SK-N-SH treated with all-trans-retinoic acid at 6 μM for 48 hours (cell line): ENCODE measurements around the gene EBF4.
A peak's percentile ranks its signal among the peaks of the same experiment; 100 is the strongest.

Experiments used
- ATAC-seq: fragments of 200-7000 bp; cut with Tn5 transposase; 3 replicates; pipeline ENCODE4 v1.9.1; 2020; ENCODE audit warnings: mild to moderate bottlenecking, moderate library complexity
- ARNTL ChIP-seq: fragments of 450-650 bp; formaldehyde crosslinking; IDR thresholded peaks from 2 replicates; pipeline ENCODE4 v1.5.0; 2020; ENCODE audit warnings: low read depth, mild to moderate bottlenecking, moderate library complexity, borderline replicate concordance
- BACH2 ChIP-seq: fragments of 250-450 bp; sonication (Bioruptor Pico); IDR thresholded peaks from 2 replicates; pipeline ENCODE4 v1.9.0; 2021; ENCODE audit warnings: mild to moderate bottlenecking, borderline replicate concordance
- CSDC2 ChIP-seq: fragments of 250-450 bp; sonication (Bioruptor Pico); IDR thresholded peaks from 2 replicates; pipeline ENCODE4 v1.5.0; 2020; ENCODE audit warnings: mild to moderate bottlenecking, moderate library complexity
- ESRRG ChIP-seq: fragments of 250-450 bp; sonication (Bioruptor Pico); IDR thresholded peaks from 2 replicates; pipeline ENCODE4 v1.6.1; 2021; ENCODE audit warnings: mild to moderate bottlenecking
- GLIS3 ChIP-seq: fragments of 250-450 bp; sonication (Bioruptor Pico); IDR thresholded peaks from 2 replicates; pipeline ENCODE4 v1.5.0; 2020; ENCODE audit warnings: mild to moderate bottlenecking, moderate library complexity
- ISL1 ChIP-seq: fragments of 250-450 bp; sonication (Bioruptor Pico); IDR thresholded peaks from 2 replicates; pipeline ENCODE4 v2.1.2; 2022; ENCODE audit warnings: mild to moderate bottlenecking, moderate library complexity
- OSR1 ChIP-seq: fragments of 250-450 bp; sonication (Bioruptor Pico); IDR thresholded peaks from 2 replicates; pipeline ENCODE4 v1.8.0; 2022; ENCODE audit warnings: moderate library complexity, mild to moderate bottlenecking, inconsistent platforms
- PATZ1 ChIP-seq: fragments of 250-450 bp; sonication (Bioruptor Pico); IDR thresholded peaks from 2 replicates; pipeline ENCODE4 v1.8.0; 2020; ENCODE audit warnings: mild to moderate bottlenecking, moderate library complexity, borderline replicate concordance
- PPARA ChIP-seq: fragments of 250-450 bp; sonication (Bioruptor Pico); IDR thresholded peaks from 2 replicates; pipeline ENCODE4 v1.5.0; 2020; ENCODE audit warnings: mild to moderate bottlenecking, borderline replicate concordance
- RARB ChIP-seq: fragments of 250-450 bp; sonication (Bioruptor Pico); IDR thresholded peaks from 2 replicates; pipeline ENCODE4 v1.8.0; 2021; ENCODE audit warnings: mild to moderate bottlenecking, moderate library complexity
- SNAI2 ChIP-seq: fragments of 250-450 bp; sonication (Bioruptor Pico); IDR thresholded peaks from 2 replicates; pipeline ENCODE4 v1.5.0; 2020; ENCODE audit warnings: mild to moderate bottlenecking, moderate library complexity
- TCF4 ChIP-seq: fragments of 250-450 bp; sonication (Bioruptor Pico); IDR thresholded peaks from 2 replicates; pipeline ENCODE4 v1.8.0; 2021; ENCODE audit warnings: mild to moderate bottlenecking, moderate library complexity, borderline replicate concordance
- TOX ChIP-seq: fragments of 250-450 bp; sonication (Bioruptor Pico); IDR thresholded peaks from 2 replicates; pipeline ENCODE4 v1.8.0; 2021; ENCODE audit warnings: mild to moderate bottlenecking, moderate library complexity, borderline replicate concordance
- ZC3H10 ChIP-seq: fragments of 250-450 bp; sonication (Bioruptor Pico); IDR thresholded peaks from 2 replicates; pipeline ENCODE4 v1.5.1; 2021; ENCODE audit warnings: mild to moderate bottlenecking, moderate library complexity
- ZFP3 ChIP-seq: fragments of 250-450 bp; sonication (Bioruptor Pico); IDR thresholded peaks from 2 replicates; pipeline ENCODE4 v1.5.0; 2020; ENCODE audit warnings: mild to moderate bottlenecking, moderate library complexity
- ZFP30 ChIP-seq: fragments of 450-650 bp; formaldehyde crosslinking; IDR thresholded peaks from 2 replicates; pipeline ENCODE4 v1.5.0; 2022; ENCODE audit warnings: mild to moderate bottlenecking, moderate library complexity
- ZNF565 ChIP-seq: fragments of 450-650 bp; formaldehyde crosslinking; conservative IDR thresholded peaks from 2 replicates; pipeline ENCODE4 v1.5.0; 2020; ENCODE audit warnings: low read depth, mild to moderate bottlenecking, moderate library complexity
- ZNF70 ChIP-seq: fragments of 450-650 bp; formaldehyde crosslinking; IDR thresholded peaks from 2 replicates; pipeline ENCODE4 v1.5.0; 2020; ENCODE audit warnings: mild to moderate bottlenecking, moderate library complexity
- ZNF8 ChIP-seq: fragments of 450-650 bp; formaldehyde crosslinking; IDR thresholded peaks from 2 replicates; pipeline ENCODE4 v1.5.0; 2020; ENCODE audit warnings: mild to moderate bottlenecking, moderate library complexity
- TF ChIP-seq, protein P1 (sequence below): fragments of 250-450 bp; sonication (Bioruptor Pico); IDR thresholded peaks from 2 replicates; pipeline ENCODE4 v1.5.1; 2021; ENCODE audit warnings: mild to moderate bottlenecking, moderate library complexity
- TF ChIP-seq, protein P2 (sequence below): fragments of 250-450 bp; sonication (Bioruptor Pico); IDR thresholded peaks from 2 replicates; pipeline ENCODE4 v1.8.0; 2021; ENCODE audit warnings: low read depth, mild to moderate bottlenecking, moderate library complexity, borderline replicate concordance

Gene EBF4

GRCh38 chr20:2651772-2652723, 40.5 kb upstream of the EBF4 start, which contains the start of gene NOP56:
Gene NOP56, plus strand, starts transcription at chr20:2652632. Its CDS starts 29 bp downstream, at chr20:2652661.
- no peak for TF ChIP-seq SNAI2 (CRISPR knock-in tag)
- no peak for TF ChIP-seq CSDC2 (CRISPR knock-in tag)
- TF ChIP-seq RARB (CRISPR knock-in tag) = no peak
- TF ChIP-seq, protein P1, sequence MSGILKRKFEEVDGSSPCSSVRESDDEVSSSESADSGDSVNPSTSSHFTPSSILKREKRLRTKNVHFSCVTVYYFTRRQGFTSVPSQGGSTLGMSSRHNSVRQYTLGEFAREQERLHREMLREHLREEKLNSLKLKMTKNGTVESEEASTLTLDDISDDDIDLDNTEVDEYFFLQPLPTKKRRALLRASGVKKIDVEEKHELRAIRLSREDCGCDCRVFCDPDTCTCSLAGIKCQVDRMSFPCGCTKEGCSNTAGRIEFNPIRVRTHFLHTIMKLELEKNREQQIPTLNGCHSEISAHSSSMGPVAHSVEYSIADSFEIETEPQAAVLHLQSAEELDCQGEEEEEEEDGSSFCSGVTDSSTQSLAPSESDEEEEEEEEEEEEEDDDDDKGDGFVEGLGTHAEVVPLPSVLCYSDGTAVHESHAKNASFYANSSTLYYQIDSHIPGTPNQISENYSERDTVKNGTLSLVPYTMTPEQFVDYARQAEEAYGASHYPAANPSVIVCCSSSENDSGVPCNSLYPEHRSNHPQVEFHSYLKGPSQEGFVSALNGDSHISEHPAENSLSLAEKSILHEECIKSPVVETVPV (CRISPR knock-in tag) = no peak
- TF ChIP-seq ZFP30 (CRISPR knock-in tag) = no peak
- TF ChIP-seq, protein P2, sequence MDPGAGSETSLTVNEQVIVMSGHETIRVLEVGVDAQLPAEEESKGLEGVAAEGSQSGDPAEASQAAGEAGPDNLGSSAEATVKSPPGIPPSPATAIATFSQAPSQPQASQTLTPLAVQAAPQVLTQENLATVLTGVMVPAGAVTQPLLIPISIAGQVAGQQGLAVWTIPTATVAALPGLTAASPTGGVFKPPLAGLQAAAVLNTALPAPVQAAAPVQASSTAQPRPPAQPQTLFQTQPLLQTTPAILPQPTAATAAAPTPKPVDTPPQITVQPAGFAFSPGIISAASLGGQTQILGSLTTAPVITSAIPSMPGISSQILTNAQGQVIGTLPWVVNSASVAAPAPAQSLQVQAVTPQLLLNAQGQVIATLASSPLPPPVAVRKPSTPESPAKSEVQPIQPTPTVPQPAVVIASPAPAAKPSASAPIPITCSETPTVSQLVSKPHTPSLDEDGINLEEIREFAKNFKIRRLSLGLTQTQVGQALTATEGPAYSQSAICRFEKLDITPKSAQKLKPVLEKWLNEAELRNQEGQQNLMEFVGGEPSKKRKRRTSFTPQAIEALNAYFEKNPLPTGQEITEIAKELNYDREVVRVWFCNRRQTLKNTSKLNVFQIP = no peak
- no peak for TF ChIP-seq ZNF8 (CRISPR knock-in tag)
- no peak for TF ChIP-seq ESRRG (CRISPR knock-in tag)
- TF ChIP-seq TCF4 (CRISPR knock-in tag) = no peak
- TF ChIP-seq ZC3H10 (CRISPR knock-in tag) = no peak
- TF ChIP-seq ZNF565 (CRISPR knock-in tag) = no peak
- no peak for TF ChIP-seq PATZ1 (CRISPR knock-in tag)
- no peak for TF ChIP-seq ZFP3 (CRISPR knock-in tag)
- no peak for TF ChIP-seq ARNTL
- no peak for TF ChIP-seq ZNF70 (CRISPR knock-in tag)
- no peak for TF ChIP-seq TOX (CRISPR knock-in tag)
- TF ChIP-seq OSR1 (CRISPR knock-in tag) = no peak
- no peak for TF ChIP-seq GLIS3
- ATAC-seq = peak; percentile 95

- TF ChIP-seq ZNF565 (CRISPR knock-in tag) = no peak
- TF ChIP-seq GLIS3 = no peak
- TF ChIP-seq ZNF8 (CRISPR knock-in tag) = no peak
- TF ChIP-seq, protein P1 (CRISPR knock-in tag) = no peak
- TF ChIP-seq ISL1 = no peak
- TF ChIP-seq RARB (CRISPR knock-in tag) = no peak
- no peak for TF ChIP-seq SNAI2 (CRISPR knock-in tag)
- peak; percentile 67 for ATAC-seq
These were observed 39.6 kb upstream of the EBF4 start for GRCh38 chr20:2652724-2653555.

- TF ChIP-seq SNAI2 (CRISPR knock-in tag) (no peak), BACH2 (CRISPR knock-in tag) (no peak), ZNF70 (CRISPR knock-in tag) (no peak), PPARA (no peak), ZNF565 (CRISPR knock-in tag) (no peak)
- ATAC-seq = no peak
These were observed 38.8 kb upstream of the EBF4 start for GRCh38 chr20:2653556-2654383.
